K562 (cell line): ENCODE measurements around the gene MERTK. TPM values are rescaled to one million over a fixed set of nuclear protein-coding genes. Genes with fewer than 3 reads are reported as not detected.
A peak's percentile ranks its signal among the peaks of the same experiment; 100 is the strongest.

ENCODE experiments used
- CHD1 ChIP-seq: fragments of 200-600 bp; sonication (generic); IDR thresholded peaks from one replicate; pipeline ENCODE4 v1.6.1; 2012; ENCODE audit warnings: mild to moderate bottlenecking, moderate library complexity, low read length, inconsistent platforms
- EP400 ChIP-seq: fragments of 450-650 bp; IDR thresholded peaks from 2 replicates; pipeline ENCODE4 v1.6.1; 2017; ENCODE audit warnings: antibody characterized with exemption, mild to moderate bottlenecking, moderate library complexity
- KDM2B ChIP-seq: fragments of 250-450 bp; sonication (Bioruptor Pico); IDR thresholded peaks from 2 replicates; pipeline ENCODE4 v1.8.0; 2021; ENCODE audit warnings: mild to moderate bottlenecking, moderate library complexity
- KLF10 ChIP-seq: fragments of 250-450 bp; sonication (Bioruptor Pico); IDR thresholded peaks from 2 replicates; pipeline ENCODE4 v1.6.1; 2021; ENCODE audit warnings: matching md5 sums
- MECOM ChIP-seq: fragments of 250-450 bp; sonication (Bioruptor Pico); IDR thresholded peaks from 2 replicates; pipeline ENCODE4 v1.8.0; 2022; ENCODE audit warnings: inconsistent platforms
- OTX1 ChIP-seq: fragments of 450-650 bp; formaldehyde crosslinking; IDR thresholded peaks from 2 replicates; pipeline ENCODE4 v1.4.0; 2022; ENCODE audit warnings: mild to moderate bottlenecking
- RAD21 ChIP-seq, 2 experiments: fragments of 250-450 bp in 1 of 2; fragments of 450-650 bp in 1 of 2; sonication (Bioruptor Pico) in 1 of 2; formaldehyde crosslinking in 1 of 2; IDR thresholded peaks in 1 of 2; conservative IDR thresholded peaks in 1 of 2; 2 replicates each; pipeline versions ENCODE4 v1.4.0 to v1.8.0; 2020 to 2022; ENCODE audit warnings: mild to moderate bottlenecking in 2 of 2, moderate library complexity in 1 of 2
- RNF2 ChIP-seq: sonication (generic); IDR thresholded peaks from 2 replicates; pipeline ENCODE4 v1.6.1; 2016
- SP1 ChIP-seq: sonication (generic); formaldehyde crosslinking; IDR thresholded peaks from 2 replicates; pipeline ENCODE4 v1.8.1; 2022; ENCODE audit warnings: mild to moderate bottlenecking, missing genetic modification reagents
- SUPT5H ChIP-seq: fragments of 450-650 bp; IDR thresholded peaks from 2 replicates; pipeline ENCODE4 v1.6.1; 2016
- TAL1 ChIP-seq: fragments of 450-650 bp; IDR thresholded peaks from 2 replicates; pipeline ENCODE4 v1.6.1; 2016; ENCODE audit warnings: mild to moderate bottlenecking
- TSHZ1 ChIP-seq: fragments of 250-450 bp; sonication (Bioruptor Pico); IDR thresholded peaks from 2 replicates; pipeline ENCODE4 v1.4.0; 2020; ENCODE audit warnings: mild to moderate bottlenecking, moderate library complexity
- YY1 ChIP-seq, 3 experiments: IDR thresholded peaks; 2 replicates each; pipeline ENCODE4 v1.6.1; 2011; ENCODE audit warnings: low read length in 2 of 3, mild to moderate bottlenecking in 2 of 3, moderate library complexity in 2 of 3, borderline replicate concordance in 1 of 3, control low read depth in 1 of 3, low read depth in 1 of 3; ENCODE audit not compliant: insufficient read depth in 3 of 3, insufficient replicate concordance in 2 of 3, control insufficient read depth in 1 of 3, insufficient read length in 1 of 3; ENCODE audit errors: extremely low read depth in 1 of 3
- ZEB2 ChIP-seq: fragments of 450-650 bp; IDR thresholded peaks from 2 replicates; pipeline ENCODE4 v1.6.1; 2016
- ZFP91 ChIP-seq: sonication (generic); formaldehyde crosslinking; IDR thresholded peaks from 2 replicates; pipeline ENCODE4 v1.8.0; 2022; ENCODE audit warnings: mild to moderate bottlenecking, missing genetic modification reagents
- ZNF12 ChIP-seq: sonication (generic); formaldehyde crosslinking; IDR thresholded peaks from 2 replicates; pipeline ENCODE4 v1.4.0; 2020; ENCODE audit warnings: mild to moderate bottlenecking, missing genetic modification reagents
- ZNF140 ChIP-seq: fragments of 250-450 bp; sonication (Bioruptor Pico); IDR thresholded peaks from 2 replicates; pipeline ENCODE4 v1.8.0; 2021; ENCODE audit warnings: moderate library complexity, mild to moderate bottlenecking, inconsistent platforms
- ZNF324 ChIP-seq: fragments of 250-450 bp; sonication (Bioruptor Pico); IDR thresholded peaks from 2 replicates; pipeline ENCODE4 v1.4.0; 2020; ENCODE audit warnings: mild to moderate bottlenecking
- ZNF436 ChIP-seq: fragments of 250-450, 450-650 bp; sonication (Bioruptor Pico); formaldehyde crosslinking; IDR thresholded peaks from 2 replicates; pipeline ENCODE4 v1.7.0; 2020; ENCODE audit warnings: mild to moderate bottlenecking
- ZNF655 ChIP-seq: fragments of 250-450 bp; sonication (Bioruptor Pico); IDR thresholded peaks from 2 replicates; pipeline ENCODE4 v1.5.0; 2021
- polyA plus RNA-seq, 8 experiments: library from polyadenylated mRNA; depleted of rRNA in 4 of 8; stranded (reverse) in 5 of 8; unstranded in 3 of 8; fragments of >200 nt; fragmentation: Nextera tagmentation in 2 of 8; fragmentation: Illumina TruSeq in 1 of 8; extraction: Ambion mirVana in 2 of 8; extraction: Trizol in 1 of 8; gene quantifications; 2 replicates each; pipeline versions ENCODE4 v1.2.1 to v1.2.3, GENCODE V29; 2011 to 2014; ENCODE audit warnings: inconsistent platforms in 1 of 8, missing spikeins in 1 of 8
- total RNA-seq, 7 experiments: library from RNA; depleted of rRNA in 6 of 7; stranded (reverse); fragments of >200 nt in 6 of 7; fragmentation: Illumina TruSeq in 2 of 7; extraction: Trizol in 2 of 7; gene quantifications; 2 replicates each; pipeline versions ENCODE4 v1.2.1 to v1.2.3, GENCODE V29; 2011 to 2021; ENCODE audit warnings: low replicate concordance in 1 of 7
- TF ChIP-seq, protein P1 (sequence below): sonication (generic); formaldehyde crosslinking; IDR thresholded peaks from 2 replicates; pipeline ENCODE4 v1.8.1; 2023; ENCODE audit warnings: mild to moderate bottlenecking, missing genetic modification reagents, moderate library complexity

Gene MERTK
- total and polyA plus RNA-seq, 9 of the 15 experiments (the other 6 are each of a cell fraction or from before 2014, with no cell fraction given) = 0.23 to 1.6 (median 0.74) TPM

- TF ChIP-seq ZNF655 = no peak
- no peak for TF ChIP-seq ZNF324 (CRISPR knock-in tag)
- TF ChIP-seq, protein P1, sequence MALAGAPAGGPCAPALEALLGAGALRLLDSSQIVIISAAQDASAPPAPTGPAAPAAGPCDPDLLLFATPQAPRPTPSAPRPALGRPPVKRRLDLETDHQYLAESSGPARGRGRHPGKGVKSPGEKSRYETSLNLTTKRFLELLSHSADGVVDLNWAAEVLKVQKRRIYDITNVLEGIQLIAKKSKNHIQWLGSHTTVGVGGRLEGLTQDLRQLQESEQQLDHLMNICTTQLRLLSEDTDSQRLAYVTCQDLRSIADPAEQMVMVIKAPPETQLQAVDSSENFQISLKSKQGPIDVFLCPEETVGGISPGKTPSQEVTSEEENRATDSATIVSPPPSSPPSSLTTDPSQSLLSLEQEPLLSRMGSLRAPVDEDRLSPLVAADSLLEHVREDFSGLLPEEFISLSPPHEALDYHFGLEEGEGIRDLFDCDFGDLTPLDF (CRISPR knock-in tag) = peak; percentile 81; the same call in 1 of the 2 replicates
- peak; percentile 29 for TF ChIP-seq CHD1
- TF ChIP-seq ZNF436 (CRISPR knock-in tag) = no peak
- TF ChIP-seq ZFP91 (CRISPR knock-in tag) = no peak
- peak; percentile 80 for TF ChIP-seq SUPT5H
- peak; percentile 32 to 88 (median 84) for TF ChIP-seq YY1 (IDR thresholded peaks at IDR 0.05; ENCODE audit: borderline replicate concordance in 1 of 3, control insufficient read depth in 1 of 3, extremely low read depth in 1 of 3, insufficient read depth in 3 of 3, insufficient read length in 1 of 3, insufficient replicate concordance in 2 of 3, low read depth in 1 of 3, low read length in 2 of 3)
- TF ChIP-seq MECOM (CRISPR knock-in tag) = no peak
- TF ChIP-seq ZEB2 = peak; percentile 74; the same call in 1 of the 2 replicates
- TF ChIP-seq RAD21 (CRISPR knock-in tag; conservative IDR thresholded peaks at IDR 0.05 in 1 of 2, IDR thresholded peaks at IDR 0.05 in 1 of 2) = peak in 1 of 2 experiments; percentile 25; a peak in 1 of 4 replicates
- no peak for TF ChIP-seq KLF10
- peak; percentile 63; the same call in 1 of the 2 replicates for TF ChIP-seq KDM2B
- peak; percentile 88 for TF ChIP-seq EP400
- TF ChIP-seq SP1 (CRISPR knock-in tag) = peak; percentile 58; the same call in 1 of the 2 replicates
- TF ChIP-seq RNF2 = peak; percentile 92
- TF ChIP-seq OTX1 (CRISPR knock-in tag) = peak; percentile 93
- peak; percentile 89 for TF ChIP-seq TAL1
- peak; percentile 66 for TF ChIP-seq ZNF12 (CRISPR knock-in tag)
- no peak for TF ChIP-seq TSHZ1 (CRISPR knock-in tag)
- no peak for TF ChIP-seq ZNF140 (CRISPR knock-in tag)
Measured at GRCh38 chr2:112054847-112055729, 156.7 kb downstream of the MERTK start, which contains the start of gene TMEM87B (continued).
